Measurements from ENCODE around the gene INHBE.

- TF ChIP-seq ZFP3 (CRISPR knock-in tag; IDR thresholded peaks at IDR 0.05) (no peak), ZC3H10 (CRISPR knock-in tag; IDR thresholded peaks at IDR 0.05) (no peak), ZFP30 (CRISPR knock-in tag; IDR thresholded peaks at IDR 0.05) (no peak), ZNF8 (CRISPR knock-in tag; IDR thresholded peaks at IDR 0.05) (no peak), CSDC2 (CRISPR knock-in tag; IDR thresholded peaks at IDR 0.05) (no peak)
Measured at GRCh38 chr12:57465030-57465746, 10.1 kb downstream of the INHBE start.

Data from SK-N-SH treated with all-trans-retinoic acid at 6 μM for 48 hours (cell line).